Measurements from ENCODE around the gene PTPRH.

DNA sequence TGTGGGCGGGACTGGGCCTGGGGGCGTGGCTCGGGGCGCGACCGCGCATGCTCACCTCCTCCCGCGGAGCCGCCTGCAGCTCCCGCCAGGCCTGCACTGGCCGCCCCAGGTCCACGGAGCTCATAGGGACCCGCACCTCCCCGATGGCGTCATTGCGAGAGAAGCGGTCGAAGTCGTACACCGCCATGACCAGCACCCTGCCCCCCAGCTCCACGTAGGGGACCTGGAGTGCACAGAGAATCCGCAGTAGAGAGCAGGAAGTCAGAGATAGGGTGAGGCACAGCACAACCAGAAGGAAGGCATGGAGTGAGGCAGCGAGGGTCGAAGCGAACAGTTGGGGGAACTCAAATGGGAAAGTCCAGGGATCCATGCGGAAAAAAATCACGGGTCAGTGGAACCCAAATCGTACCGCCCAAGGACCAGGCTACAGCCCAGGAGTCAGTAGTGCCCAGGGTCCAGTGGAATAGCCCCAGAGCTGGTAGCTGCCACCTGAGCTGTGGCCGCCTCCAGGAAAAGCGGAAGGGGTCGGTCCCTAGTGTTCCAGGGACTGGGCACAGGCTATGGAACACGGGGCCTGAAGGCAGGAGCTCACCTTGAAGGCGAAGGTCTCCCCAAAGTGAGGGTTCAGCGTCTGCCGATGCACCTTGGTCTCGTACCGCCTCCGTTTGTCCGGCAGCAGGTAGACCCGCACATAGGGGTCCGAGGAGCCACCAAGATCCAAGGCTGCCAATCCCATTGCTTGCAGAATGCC is 34.0 kb downstream of the PTPRH start:
- TF ChIP-seq, protein P1, sequence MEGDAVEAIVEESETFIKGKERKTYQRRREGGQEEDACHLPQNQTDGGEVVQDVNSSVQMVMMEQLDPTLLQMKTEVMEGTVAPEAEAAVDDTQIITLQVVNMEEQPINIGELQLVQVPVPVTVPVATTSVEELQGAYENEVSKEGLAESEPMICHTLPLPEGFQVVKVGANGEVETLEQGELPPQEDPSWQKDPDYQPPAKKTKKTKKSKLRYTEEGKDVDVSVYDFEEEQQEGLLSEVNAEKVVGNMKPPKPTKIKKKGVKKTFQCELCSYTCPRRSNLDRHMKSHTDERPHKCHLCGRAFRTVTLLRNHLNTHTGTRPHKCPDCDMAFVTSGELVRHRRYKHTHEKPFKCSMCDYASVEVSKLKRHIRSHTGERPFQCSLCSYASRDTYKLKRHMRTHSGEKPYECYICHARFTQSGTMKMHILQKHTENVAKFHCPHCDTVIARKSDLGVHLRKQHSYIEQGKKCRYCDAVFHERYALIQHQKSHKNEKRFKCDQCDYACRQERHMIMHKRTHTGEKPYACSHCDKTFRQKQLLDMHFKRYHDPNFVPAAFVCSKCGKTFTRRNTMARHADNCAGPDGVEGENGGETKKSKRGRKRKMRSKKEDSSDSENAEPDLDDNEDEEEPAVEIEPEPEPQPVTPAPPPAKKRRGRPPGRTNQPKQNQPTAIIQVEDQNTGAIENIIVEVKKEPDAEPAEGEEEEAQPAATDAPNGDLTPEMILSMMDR (IDR thresholded peaks at IDR 0.05) = no peak
- TF ChIP-seq POLR2A (IDR thresholded peaks at IDR 0.05) = no peak

Data from lower leg skin (tissue), 3 donors.